Measurements from ENCODE around the gene FKBP2.

- no peak for TF ChIP-seq POLR2A (IDR thresholded peaks at IDR 0.05; ENCODE audit: low read depth, low read length)
- TF ChIP-seq RFX5 (IDR thresholded peaks at IDR 0.05; ENCODE audit: low read depth, low read length), result no peak
- TF ChIP-seq, protein P1, sequence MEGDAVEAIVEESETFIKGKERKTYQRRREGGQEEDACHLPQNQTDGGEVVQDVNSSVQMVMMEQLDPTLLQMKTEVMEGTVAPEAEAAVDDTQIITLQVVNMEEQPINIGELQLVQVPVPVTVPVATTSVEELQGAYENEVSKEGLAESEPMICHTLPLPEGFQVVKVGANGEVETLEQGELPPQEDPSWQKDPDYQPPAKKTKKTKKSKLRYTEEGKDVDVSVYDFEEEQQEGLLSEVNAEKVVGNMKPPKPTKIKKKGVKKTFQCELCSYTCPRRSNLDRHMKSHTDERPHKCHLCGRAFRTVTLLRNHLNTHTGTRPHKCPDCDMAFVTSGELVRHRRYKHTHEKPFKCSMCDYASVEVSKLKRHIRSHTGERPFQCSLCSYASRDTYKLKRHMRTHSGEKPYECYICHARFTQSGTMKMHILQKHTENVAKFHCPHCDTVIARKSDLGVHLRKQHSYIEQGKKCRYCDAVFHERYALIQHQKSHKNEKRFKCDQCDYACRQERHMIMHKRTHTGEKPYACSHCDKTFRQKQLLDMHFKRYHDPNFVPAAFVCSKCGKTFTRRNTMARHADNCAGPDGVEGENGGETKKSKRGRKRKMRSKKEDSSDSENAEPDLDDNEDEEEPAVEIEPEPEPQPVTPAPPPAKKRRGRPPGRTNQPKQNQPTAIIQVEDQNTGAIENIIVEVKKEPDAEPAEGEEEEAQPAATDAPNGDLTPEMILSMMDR (conservative IDR thresholded peaks at IDR 0.05; ENCODE audit: low read depth, low read length), result no peak
- TF ChIP-seq RAD21 (IDR thresholded peaks at IDR 0.05; ENCODE audit: low read length), result no peak
- no peak for TF ChIP-seq NFE2L2 (IDR thresholded peaks at IDR 0.05; ENCODE audit: low read depth, low read length)
- no peak for TF ChIP-seq BHLHE40 (IDR thresholded peaks at IDR 0.05; ENCODE audit: low read depth, low read length)
- no peak for TF ChIP-seq CEBPB (IDR thresholded peaks at IDR 0.05; ENCODE audit: low read depth, low read length)
These were observed 35.9 kb downstream of the FKBP2 start for GRCh38 chr11:64276653-64277431.
